Posterior vena cava (tissue), 2 donors: Measurements from ENCODE around the gene TMEM151A. TPM values are rescaled to one million over a fixed set of nuclear protein-coding genes. Genes with fewer than 3 reads are reported as not detected.
A peak's percentile ranks its signal among the peaks of the same experiment; 100 is the strongest.

ENCODE experiments used
- DNase-seq: peaks from one replicate; pipeline ENCODE4 v3.0.0-alpha.2; 2020; ENCODE audit warnings: low spot score
- intact Hi-C, 2 donors: fragments of 100-400 bp; cut with DNase I; formaldehyde crosslinking; loops; one replicate each; pipeline versions ENCODE4 v1.14.1 to v1.14.2; 2022 to 2023
- total RNA-seq, 2 donors: library from RNA; stranded (reverse); fragmentation: NEBNext Ultra II Directional; extraction: Animal tissue kit (Norgen Biotek cat#: 25700); gene quantifications; one replicate each; pipeline ENCODE4 v1.2.1, GENCODE V29; 2021
- donor health status: DM: yes; HTN: yes; CAD: no.
- donor health status: DM: yes; HTN: yes; CAD: no.

The TMEM151A gene
- total RNA-seq, 2 donors from 2014 or later, result not detected

DNA sequence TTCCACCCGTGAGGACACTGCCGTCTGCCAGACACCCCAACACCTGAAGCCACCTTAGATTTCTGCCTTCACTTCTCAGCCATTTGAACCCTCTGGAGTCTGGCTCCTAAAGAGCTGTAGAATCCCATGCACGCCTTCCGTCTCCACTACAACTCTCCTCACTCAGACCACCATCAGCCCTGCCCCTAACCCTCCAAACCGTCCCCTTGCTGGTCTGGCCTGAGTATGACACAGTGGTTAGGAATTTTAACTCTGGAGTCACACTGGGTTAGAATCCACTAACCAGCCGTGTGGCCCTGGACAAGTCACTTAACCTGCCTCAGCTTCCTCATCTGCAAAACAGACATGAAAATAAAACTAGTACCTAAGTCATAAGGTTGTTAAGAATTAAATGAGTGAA, 10.7 kb upstream of the TMEM151A start:
- intact Hi-C loops, result loop anchor here in 1 of 2 donors (10.0 kb wide), 1 partner anchor 56 kb away; no protein-coding TSS in a partner anchor
- no peak for DNase-seq

DNA sequence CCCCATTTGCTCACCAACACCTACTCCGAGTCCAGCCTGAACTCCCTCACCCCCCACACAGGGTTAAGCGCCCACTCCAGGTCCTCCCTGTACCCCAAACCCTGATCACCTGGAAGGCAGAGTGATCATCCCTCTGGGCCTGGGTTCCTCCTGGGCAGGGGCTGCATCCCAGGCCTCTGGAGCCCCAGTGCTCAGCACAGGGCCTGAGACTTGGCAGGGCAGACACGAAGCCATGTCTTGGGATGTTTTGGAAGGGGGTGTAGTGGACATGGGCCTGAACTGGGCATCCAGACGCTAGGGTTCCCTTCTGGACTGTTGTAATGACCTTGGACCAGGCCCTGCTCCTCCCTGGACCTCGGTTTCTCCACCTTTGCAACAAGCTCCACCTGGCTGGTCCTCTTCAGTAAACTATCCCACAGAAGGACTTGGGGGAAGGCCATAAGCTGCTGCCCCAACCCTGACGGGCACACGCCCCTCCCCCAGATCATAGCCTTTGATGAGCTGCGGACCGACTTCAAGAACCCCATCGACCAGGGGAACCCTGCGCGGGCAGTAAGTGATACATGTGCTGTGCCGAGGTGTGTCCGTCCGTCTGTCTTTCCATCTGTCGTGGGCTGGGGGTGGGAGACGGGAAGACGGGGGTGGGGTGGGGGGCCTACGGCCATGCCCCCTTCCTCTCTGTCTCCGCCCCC, 9.8 kb upstream of the TMEM151A start:
- intact Hi-C loops, result loop anchor here in 1 of 2 donors (10.0 kb wide), 1 partner anchor 57 kb away; no protein-coding TSS in a partner anchor
- DNase-seq, result no peak

DNA sequence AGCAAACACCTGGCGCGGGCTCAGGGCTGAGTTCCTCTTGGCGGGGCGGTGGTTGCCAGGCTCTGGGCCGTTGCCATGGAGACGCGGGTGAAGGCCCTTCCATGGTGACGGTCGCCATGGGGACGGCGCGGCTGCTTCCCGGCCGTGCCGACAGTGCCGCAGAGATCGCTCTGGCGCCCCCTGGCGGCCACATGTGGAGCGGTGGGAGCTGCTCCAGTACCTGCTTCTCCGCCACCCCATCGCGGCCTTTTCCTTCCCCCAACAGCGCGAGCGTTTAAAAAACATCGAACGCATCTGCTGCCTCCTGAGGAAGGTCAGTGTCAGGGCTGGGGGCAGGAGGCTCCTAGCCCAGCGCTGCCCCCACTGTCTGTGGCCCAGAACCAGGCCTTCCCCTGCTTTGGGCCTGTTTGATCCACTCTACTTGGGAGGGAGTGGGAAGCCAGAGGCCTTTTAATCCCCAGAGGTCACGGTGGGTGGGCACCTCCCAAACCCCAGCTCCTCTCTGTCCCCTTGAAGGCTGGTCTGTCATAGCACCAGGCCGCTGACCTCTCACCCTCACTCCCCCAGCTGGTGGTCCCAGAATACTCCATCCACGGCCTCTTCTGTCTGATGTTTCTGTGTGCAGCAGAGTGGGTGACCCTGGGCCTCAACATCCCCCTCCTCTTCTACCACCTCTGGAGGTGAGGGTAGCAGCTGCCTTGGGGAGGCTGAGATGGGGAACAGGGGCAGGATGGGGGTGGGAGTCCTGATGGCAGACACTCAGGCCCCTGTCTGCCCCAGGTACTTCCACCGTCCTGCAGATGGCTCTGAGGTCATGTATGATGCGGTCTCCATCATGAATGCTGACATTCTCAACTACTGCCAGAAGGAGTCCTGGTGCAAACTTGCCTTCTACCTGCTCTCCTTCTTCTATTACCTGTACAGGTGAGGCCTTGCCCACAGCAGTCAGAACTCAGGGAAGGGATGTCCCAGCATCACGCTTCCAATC, 8.9 kb upstream of the TMEM151A start:
- intact Hi-C loops, result loop anchor here in 1 of 2 donors (10.0 kb wide), 1 partner anchor 58 kb away; no protein-coding TSS in a partner anchor
- peak; percentile 100 for DNase-seq

DNA sequence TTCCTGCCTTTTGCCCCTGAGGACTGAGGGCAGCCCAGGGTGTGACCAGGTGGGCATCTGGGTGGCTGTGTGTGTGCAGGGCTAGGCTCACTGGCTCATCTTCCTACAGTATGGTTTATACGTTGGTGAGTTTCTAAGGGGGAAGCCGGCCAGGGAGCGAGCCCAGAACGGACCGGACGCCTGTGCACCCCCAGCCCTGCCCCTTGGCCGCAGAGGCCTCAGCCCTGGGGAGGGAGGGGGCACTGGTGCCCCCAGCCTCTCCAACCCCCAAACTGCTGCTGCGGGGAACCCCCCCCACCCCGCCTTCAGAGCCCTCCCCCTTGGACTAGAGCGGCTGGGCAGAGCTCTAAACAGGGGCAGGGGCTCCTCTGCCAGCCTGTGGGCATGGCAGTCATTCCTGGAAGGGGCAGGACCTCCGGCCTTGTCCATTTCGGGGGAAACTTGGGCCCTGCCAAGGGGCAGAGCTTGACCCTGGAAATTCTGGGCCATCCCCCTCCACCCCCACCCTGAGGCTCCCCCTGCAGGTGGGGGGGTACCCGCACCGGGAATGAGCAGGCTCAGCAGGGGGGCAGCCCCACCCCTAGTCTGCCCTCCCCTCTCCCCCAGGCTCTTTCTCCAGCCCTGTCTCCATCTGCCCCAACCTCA, 8.1 kb upstream of the TMEM151A start:
- intact Hi-C loops, result loop anchor here in 1 of 2 donors (10.0 kb wide), 1 partner anchor 59 kb away; no protein-coding TSS in a partner anchor
- DNase-seq, result no peak

- no peak for DNase-seq
- intact Hi-C loops, result loop anchor here in 1 of 2 donors (10.0 kb wide), 1 partner anchor 60 kb away; no protein-coding TSS in a partner anchor
Observed at GRCh38 chr11:66284526-66285078, 7.1 kb upstream of the TMEM151A start.

DNA sequence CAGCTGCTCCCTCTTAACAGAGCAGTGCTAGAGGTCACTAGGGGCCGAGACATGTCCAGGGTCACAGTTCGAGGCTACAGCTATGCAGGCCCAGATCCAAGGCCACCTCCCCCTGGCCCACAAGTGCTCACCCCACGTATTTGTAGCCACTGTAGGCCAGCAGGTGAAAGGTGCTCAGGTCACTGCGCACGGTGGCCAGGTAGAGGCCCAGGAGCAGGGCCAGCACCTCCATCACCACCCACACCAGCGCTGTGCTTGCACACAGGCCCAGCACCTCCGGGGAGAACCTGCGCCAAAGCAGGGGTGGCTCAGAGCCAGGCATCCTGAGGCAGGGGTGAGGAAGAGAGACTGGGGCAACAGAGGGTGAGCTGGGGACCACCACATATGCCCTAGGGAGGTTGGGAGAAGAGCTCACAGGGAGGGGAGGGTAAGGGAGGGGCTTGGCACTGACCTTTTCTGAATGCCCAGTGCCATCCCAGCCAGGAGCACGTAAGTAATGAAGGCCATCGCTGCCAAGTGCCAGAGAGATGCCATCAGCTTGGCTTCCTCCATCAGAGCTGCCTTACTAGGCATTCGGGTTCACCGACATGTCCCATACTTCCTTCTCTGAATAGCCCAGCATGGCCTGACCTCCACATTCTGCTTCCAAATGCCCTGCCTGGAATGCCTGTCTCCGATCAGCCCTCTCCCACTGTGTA, 6.3 kb upstream of the TMEM151A start:
- intact Hi-C loops, result loop anchor here in 1 of 2 donors (10.0 kb wide), 1 partner anchor 61 kb away; no protein-coding TSS in a partner anchor
- DNase-seq, result no peak

- intact Hi-C loops, result loop anchor here in 1 of 2 donors (10.0 kb wide), 1 partner anchor 62 kb away; no protein-coding TSS in a partner anchor
- DNase-seq, result no peak
Observed at GRCh38 chr11:66286699-66287098, 5.0 kb upstream of the TMEM151A start.

DNA sequence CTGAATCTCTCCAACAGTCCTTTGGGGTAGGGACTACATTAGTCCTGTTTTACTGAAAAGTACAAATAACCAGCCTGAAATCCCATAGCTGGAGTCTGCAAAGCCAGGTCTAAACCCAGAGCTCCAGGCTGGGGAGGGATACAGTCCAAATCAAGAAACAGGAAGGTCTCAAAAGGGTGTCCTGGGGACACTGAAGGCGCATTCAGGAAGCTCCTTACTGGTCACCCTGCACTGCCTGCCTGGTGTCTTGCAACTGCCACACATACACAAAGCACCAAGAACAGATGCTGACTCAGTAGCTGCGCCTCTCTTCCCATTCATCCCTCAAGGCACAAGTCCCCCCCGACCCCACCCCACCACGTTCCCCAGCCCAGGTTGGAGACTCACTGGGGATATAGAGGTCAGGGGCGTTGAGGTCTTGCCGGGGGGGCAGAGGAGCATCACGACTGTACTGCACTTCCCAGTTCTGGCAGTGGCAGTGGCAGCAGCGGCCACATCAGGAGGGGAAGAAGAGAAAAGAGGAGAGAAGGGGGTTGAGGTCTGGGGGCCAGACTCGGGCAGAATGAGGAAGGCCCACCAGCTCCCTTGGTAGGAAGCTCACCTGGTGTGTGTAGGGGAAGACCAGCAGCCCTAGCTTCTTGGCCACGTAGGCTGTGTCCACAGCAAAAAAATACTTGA, 4.3 kb upstream of the TMEM151A start:
- intact Hi-C loops, result loop anchor here in 1 of 2 donors (10.0 kb wide), 1 partner anchor 63 kb away; no protein-coding TSS in a partner anchor

GRCh38 chr11:66287889-66288670, 3.6 kb upstream of the TMEM151A start:
- intact Hi-C loops, result loop anchor here in 1 of 2 donors (10.0 kb wide), 1 partner anchor 63 kb away; no protein-coding TSS in a partner anchor
- no peak for DNase-seq

More for the DNA sequence above, 4.3 kb upstream of the TMEM151A start:
- DNase-seq, result no peak

DNA sequence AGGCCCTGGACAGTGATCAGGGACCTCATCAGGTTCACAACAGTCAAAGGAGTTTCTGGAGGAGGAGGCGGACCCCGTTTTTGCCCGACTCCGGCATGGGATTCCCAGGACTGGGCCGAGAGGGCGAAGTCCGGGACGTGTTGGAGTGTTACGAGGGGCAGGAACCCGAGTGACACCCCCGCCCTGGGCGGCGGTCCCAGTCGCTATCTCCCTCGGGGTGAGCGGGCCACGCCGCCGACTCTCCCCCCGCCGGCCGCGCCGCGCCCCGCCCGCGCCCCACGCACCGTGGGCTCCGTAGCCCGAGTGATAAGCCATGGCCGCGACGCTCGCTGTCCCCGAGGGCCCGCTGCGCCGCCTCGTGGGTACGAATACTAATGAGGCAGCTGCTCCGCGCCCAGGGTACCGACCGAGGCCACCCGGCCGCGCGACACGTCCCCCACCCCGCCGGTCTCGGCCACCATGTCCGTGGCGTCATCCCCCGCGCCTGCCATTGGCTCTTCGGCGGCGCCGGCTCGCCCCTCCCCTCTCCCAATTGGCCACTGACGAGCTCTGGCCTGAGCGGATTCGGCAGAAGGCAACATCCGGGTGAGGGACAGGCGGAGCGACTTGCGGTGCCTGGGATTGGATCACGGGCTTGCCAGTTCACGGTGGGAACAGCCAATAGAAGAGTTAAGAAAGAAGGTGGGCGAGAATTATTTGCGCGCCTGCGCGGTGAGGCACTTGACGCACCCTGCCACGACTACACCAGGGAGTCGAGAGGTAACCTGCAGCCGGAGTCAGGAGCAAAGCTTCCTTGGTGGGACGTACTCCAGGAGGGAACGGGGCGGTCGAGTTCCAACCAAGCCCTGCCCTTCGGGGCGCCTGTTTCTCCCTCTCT, 2.8 kb upstream of the TMEM151A start, which contains the start of gene YIF1A:
TSS of gene YIF1A (minus strand) at position 473 of the 877 bp plus-strand sequence. CDS start at position 315, 158 bp downstream.
- peak; percentile 99 for DNase-seq
- intact Hi-C loops, result loop anchor here in 1 of 2 donors (10.0 kb wide), 1 partner anchor 64 kb away; no protein-coding TSS in a partner anchor

- DNase-seq, result peak; percentile 91
Observed at GRCh38 chr11:66289548-66290329, 2.0 kb upstream of the TMEM151A start.

GRCh38 chr11:66290330-66290621, 1.4 kb upstream of the TMEM151A start:
- no peak for DNase-seq
- intact Hi-C loops, result no loop called here

More at GRCh38 chr11:66289548-66290329, 2.0 kb upstream of the TMEM151A start:
- intact Hi-C loops, result loop anchor here in 1 of 2 donors (10.0 kb wide), 1 partner anchor 65 kb away; no protein-coding TSS in a partner anchor

DNA sequence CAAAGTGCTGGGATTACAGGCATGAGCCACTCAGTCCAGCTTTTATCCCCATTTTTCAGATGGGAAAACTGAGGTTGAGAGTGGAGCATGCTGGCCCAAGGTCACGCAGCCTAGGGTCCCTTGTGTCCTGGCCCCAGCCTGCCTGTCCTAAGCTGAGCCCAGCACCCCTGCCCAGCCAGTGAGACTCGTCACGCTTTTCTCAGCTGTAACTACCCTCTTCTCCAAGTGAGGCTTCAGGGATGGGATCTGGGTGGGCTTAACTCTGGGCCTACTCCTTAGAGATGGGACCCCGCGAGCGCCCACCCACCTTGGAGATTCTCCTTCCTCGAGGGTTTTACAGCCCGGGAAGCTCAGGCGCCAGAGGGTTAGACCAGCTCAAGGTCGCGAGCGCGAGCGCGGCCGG, 390 bp upstream of the TMEM151A start:
- intact Hi-C loops, result no loop called here
- no peak for DNase-seq

GRCh38 chr11:66292543-66293332, 1.0 kb downstream of the TMEM151A start:
- no peak for DNase-seq

More at GRCh38 chr11:66292543-66293332, 1.0 kb downstream of the TMEM151A start:
- intact Hi-C loops, result no loop called here
